ENCODE data around the gene PAPPA. TPM values are rescaled to one million over a fixed set of nuclear protein-coding genes. Genes with fewer than 3 reads are reported as not detected.

PAPPA gene
- total RNA-seq, 2 donors from 2014 or later: 7.4 to 17.4 TPM

- Histone ChIP-seq H3K4me1 (ENCODE audit: control insufficient read depth in 1 of 2, low read depth in 2 of 2) (peaks cover 0 to 4% of the 10 kb centered on the region in 2 donors), H3K36me3 (no peaks in the 10 kb centered on the region), H3K27me3 (replicated peaks; ENCODE audit: insufficient read depth) (no peaks in the 10 kb centered on the region), H3K4me3 (no peak overlapping the region), H3K9me3 (no peaks in the 10 kb centered on the region), H3K27ac (no peak overlapping the region)
- DNase-seq (ENCODE audit: low spot score) (no peak), ATAC-seq (ENCODE audit: insufficient number of reproducible peaks, low FRiP score, low read depth) (no peak)
- no peak for TF ChIP-seq CTCF (IDR thresholded peaks at IDR 0.05)
Observed at GRCh38 chr9:116238225-116238624, 84.6 kb downstream of the PAPPA start.

GRCh38 chr9:116238776-116239340 lies 85.3 kb downstream of the PAPPA start:
- DNase-seq (ENCODE audit: low spot score) (no peak), ATAC-seq (ENCODE audit: insufficient number of reproducible peaks, low FRiP score, low read depth) (no peak)
- no peaks in the 10 kb centered on the region for H3K27me3 ChIP-seq (replicated peaks; ENCODE audit: insufficient read depth)
- H3K4me3 ChIP-seq: no peak overlapping the region
- H3K27ac ChIP-seq: no peak overlapping the region
- peaks cover 0 to 4% of the 10 kb centered on the region in 2 donors for H3K4me1 ChIP-seq (ENCODE audit: control insufficient read depth in 1 of 2, low read depth in 2 of 2)
- no peak for TF ChIP-seq CTCF (IDR thresholded peaks at IDR 0.05)
- no peaks in the 10 kb centered on the region for H3K9me3 ChIP-seq
- no peaks in the 10 kb centered on the region for H3K36me3 ChIP-seq

GRCh38 chr9:116243708-116244107 lies 90.1 kb downstream of the PAPPA start:
- ATAC-seq (ENCODE audit: insufficient number of reproducible peaks, low FRiP score, low read depth): no peak
- H3K36me3 ChIP-seq: no peaks in the 10 kb centered on the region
- no peak for DNase-seq (ENCODE audit: low spot score)
- H3K9me3 ChIP-seq: no peaks in the 10 kb centered on the region
- no peaks in the 10 kb centered on the region for H3K27me3 ChIP-seq (replicated peaks; ENCODE audit: insufficient read depth)
- H3K4me1 ChIP-seq (ENCODE audit: control insufficient read depth in 1 of 2, low read depth in 2 of 2): peaks cover 0 to 4% of the 10 kb centered on the region in 2 donors
- H3K27ac ChIP-seq: no peak overlapping the region
- H3K4me3 ChIP-seq: no peak overlapping the region
- TF ChIP-seq CTCF (IDR thresholded peaks at IDR 0.05): no peak

DNA sequence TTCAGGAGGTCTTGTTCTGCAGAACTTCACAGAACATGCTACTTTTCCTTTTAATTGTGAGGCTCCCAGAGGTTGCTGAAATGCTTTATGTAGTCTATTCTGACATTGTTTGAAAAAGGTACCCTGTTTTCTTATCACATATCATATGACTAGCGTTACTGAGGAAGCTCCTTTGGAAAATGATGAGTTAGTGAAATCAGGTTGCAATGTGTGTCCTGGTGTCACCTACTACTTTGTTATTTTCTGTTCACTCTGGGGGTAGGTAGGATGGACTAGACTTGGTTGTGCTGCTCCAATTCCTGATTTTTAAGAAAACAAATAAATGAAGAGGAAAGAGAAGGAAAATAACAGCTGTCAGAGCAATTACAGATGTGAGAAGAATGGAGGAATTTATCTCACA lies 93.7 kb downstream of the PAPPA start:
- Histone ChIP-seq H3K36me3 (no peaks in the 10 kb centered on the region), H3K27ac (no peak overlapping the region), H3K4me1 (ENCODE audit: control insufficient read depth in 1 of 2, low read depth in 2 of 2) (no peaks in the 10 kb centered on the region), H3K27me3 (replicated peaks; ENCODE audit: insufficient read depth) (no peaks in the 10 kb centered on the region), H3K4me3 (no peak overlapping the region), H3K9me3 (no peaks in the 10 kb centered on the region)
- DNase-seq (ENCODE audit: low spot score) (no peak), ATAC-seq (ENCODE audit: insufficient number of reproducible peaks, low FRiP score, low read depth) (no peak)
- TF ChIP-seq CTCF (IDR thresholded peaks at IDR 0.05): no peak

DNA sequence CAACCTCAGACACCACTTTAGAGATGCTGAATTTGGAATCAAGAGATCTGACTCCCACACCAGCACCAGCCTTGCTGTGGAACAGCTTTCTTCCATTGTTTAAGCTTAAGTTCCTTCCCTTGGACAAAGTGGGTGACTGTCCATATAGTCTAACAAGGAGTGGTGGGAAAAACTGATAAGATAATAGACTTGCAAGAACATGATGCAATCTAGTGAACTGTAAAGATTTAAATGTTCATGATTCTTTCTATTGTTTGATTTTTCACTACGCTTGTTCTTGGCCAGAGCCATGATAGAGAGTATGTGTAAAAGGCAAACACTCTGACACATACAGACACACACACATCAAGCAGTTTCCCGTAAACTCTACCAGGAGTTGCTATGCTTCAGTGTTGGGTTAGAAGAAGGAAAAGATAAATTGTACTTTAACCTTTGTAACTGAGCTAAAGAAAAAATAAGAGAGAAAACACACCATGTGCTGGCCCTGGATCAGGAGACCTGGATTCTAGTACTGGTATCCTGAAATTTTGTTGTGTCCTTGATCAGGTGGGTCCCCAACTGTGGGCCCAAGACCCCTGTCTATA lies 94.3 kb downstream of the PAPPA start:
- Histone ChIP-seq H3K4me1 (ENCODE audit: control insufficient read depth in 1 of 2, low read depth in 2 of 2) (no peaks in the 10 kb centered on the region), H3K36me3 (no peaks in the 10 kb centered on the region), H3K4me3 (no peak overlapping the region), H3K27me3 (replicated peaks; ENCODE audit: insufficient read depth) (no peaks in the 10 kb centered on the region), H3K9me3 (no peaks in the 10 kb centered on the region), H3K27ac (no peak overlapping the region)
- DNase-seq (ENCODE audit: low spot score) (no peak), ATAC-seq (ENCODE audit: insufficient number of reproducible peaks, low FRiP score, low read depth) (no peak)
- TF ChIP-seq CTCF (IDR thresholded peaks at IDR 0.05): no peak

All from thoracic aorta (tissue), 2 donors.